ENCODE data around the gene ZSCAN32.

GRCh38 chr16:3389663-3390338, 11.0 kb downstream of the ZSCAN32 start:
- TF ChIP-seq CTCF (IDR thresholded peaks at IDR 0.05) (no peak), POLR2A (IDR thresholded peaks at IDR 0.05) (no peak), EP300 (IDR thresholded peaks at IDR 0.05) (no peak), POLR2AphosphoS5 (IDR thresholded peaks at IDR 0.05) (no peak)
